Neutrophil (primary cell): ENCODE results near the gene OTUD5.

ENCODE experiments used
- H3K27ac ChIP-seq: fragments of 200-600 bp; sonication (generic); 2 replicates; pipeline ENCODE4 v1.5.1; 2016; ENCODE audit warnings: mild to moderate bottlenecking, moderate library complexity
- H3K27me3 ChIP-seq: fragments of 200-600 bp; sonication (generic); 2 replicates; pipeline ENCODE4 v1.6.0; 2016; ENCODE audit warnings: mild to moderate bottlenecking
- H3K36me3 ChIP-seq: fragments of 200-600 bp; sonication (generic); 2 replicates; pipeline ENCODE4 v1.5.1; 2017
- H3K4me1 ChIP-seq, 2 experiments: fragments of 200-600 bp in 1 of 2; sonication (generic) in 1 of 2; 1 replicate in 1 of 2; 2 replicates in 1 of 2; pipeline versions ENCODE4 v1.5.1 to v1.6.1; 2013 to 2016; ENCODE audit warnings: low read depth in 1 of 2, low read length in 1 of 2, mild to moderate bottlenecking in 1 of 2, moderate library complexity in 1 of 2; ENCODE audit not compliant: control insufficient read depth in 1 of 2, insufficient read depth in 1 of 2
- H3K4me3 ChIP-seq, 2 experiments: fragments of 200-600 bp in 1 of 2; sonication (generic) in 1 of 2; 1 replicate in 1 of 2; 2 replicates in 1 of 2; pipeline ENCODE4 v1.5.1; 2013 to 2016; ENCODE audit warnings: low read depth in 1 of 2, low read length in 1 of 2, mild to moderate bottlenecking in 1 of 2, moderate library complexity in 1 of 2
- H3K9me3 ChIP-seq: fragments of 200-600 bp; sonication (generic); 2 replicates; pipeline ENCODE4 v1.5.1; 2016
- CTCF ChIP-seq: fragments of 200-600 bp; sonication (generic); IDR thresholded peaks from 2 replicates; pipeline ENCODE4 v1.5.1; 2016; ENCODE audit warnings: antibody characterized with exemption

OTUD5 gene

DNA sequence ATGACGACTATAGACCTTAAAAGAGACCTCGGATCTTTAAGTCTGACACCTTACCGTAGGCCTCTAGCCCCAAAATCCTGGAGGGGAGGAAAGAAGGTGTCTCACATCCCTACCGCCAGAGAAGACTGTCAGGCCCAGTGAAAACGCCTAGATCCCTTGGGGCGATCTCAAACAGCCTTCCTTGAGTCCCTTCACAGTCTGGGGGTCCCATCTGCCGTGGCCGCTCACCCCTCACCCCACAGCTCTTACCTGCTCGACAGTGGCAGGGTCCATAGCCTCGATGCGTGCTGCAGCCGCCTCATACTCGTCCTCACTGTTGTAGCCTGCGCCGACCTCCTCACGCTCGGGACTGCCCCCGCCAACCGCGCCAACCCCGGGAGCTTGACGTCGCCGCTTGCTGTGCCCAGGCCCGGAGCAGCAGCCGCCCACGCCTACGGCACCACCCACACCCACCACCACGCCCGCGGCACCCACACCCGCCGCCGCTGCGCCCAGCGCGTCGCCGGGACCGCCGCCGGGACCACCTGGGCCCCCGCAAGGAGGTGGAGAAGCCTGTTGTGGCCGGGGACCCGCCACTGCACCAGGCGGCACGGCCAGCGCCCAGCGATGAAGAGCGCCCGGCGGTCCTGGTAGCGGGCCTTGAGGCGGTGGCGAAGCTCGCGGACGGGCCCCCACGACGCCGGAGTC, 536 bp downstream of the OTUD5 start:
- Histone ChIP-seq H3K4me1 (peaks cover 40 to 54% of the 10 kb centered on the region in 2 experiments), H3K9me3 (no peaks in the 10 kb centered on the region), H3K27ac (peak overlapping the region; percentile 100), H3K36me3 (peaks cover 8% of the 10 kb centered on the region), H3K27me3 (no peaks in the 10 kb centered on the region), H3K4me3 (peak overlapping the region; percentile 65 to 86)
- TF ChIP-seq CTCF, result no peak

GRCh38 chrX:48948589-48948988, 8.8 kb downstream of the OTUD5 start:
- Histone ChIP-seq H3K27me3 (no peaks in the 10 kb centered on the region), H3K36me3 (peaks cover 2% of the 10 kb centered on the region), H3K4me3 (no peak overlapping the region), H3K27ac (no peak overlapping the region), H3K4me1 (peaks cover 38 to 45% of the 10 kb centered on the region in 2 experiments), H3K9me3 (no peaks in the 10 kb centered on the region)
- no peak for TF ChIP-seq CTCF

- H3K9me3 ChIP-seq, result no peaks in the 10 kb centered on the region
- H3K4me3 ChIP-seq, result no peak overlapping the region
- H3K36me3 ChIP-seq, result peaks cover 6% of the 10 kb centered on the region
- peak overlapping the region; percentile 62 for H3K27ac ChIP-seq
- peaks cover 18 to 36% of the 10 kb centered on the region in 2 experiments for H3K4me1 ChIP-seq
- H3K27me3 ChIP-seq, result no peaks in the 10 kb centered on the region
- TF ChIP-seq CTCF, result peak; percentile 72
Observed at GRCh38 chrX:48945517-48946348, 11.7 kb downstream of the OTUD5 start.

- peaks cover 44 to 55% of the 10 kb centered on the region in 2 experiments for H3K4me1 ChIP-seq
- H3K27me3 ChIP-seq, result no peaks in the 10 kb centered on the region
- peaks cover 4% of the 10 kb centered on the region for H3K36me3 ChIP-seq
- no peak overlapping the region for H3K4me3 ChIP-seq
- H3K9me3 ChIP-seq, result no peaks in the 10 kb centered on the region
- no peak for TF ChIP-seq CTCF
- H3K27ac ChIP-seq, result peak overlapping the region; percentile 99
Observed at GRCh38 chrX:48942895-48943294, 14.5 kb downstream of the OTUD5 start.

DNA sequence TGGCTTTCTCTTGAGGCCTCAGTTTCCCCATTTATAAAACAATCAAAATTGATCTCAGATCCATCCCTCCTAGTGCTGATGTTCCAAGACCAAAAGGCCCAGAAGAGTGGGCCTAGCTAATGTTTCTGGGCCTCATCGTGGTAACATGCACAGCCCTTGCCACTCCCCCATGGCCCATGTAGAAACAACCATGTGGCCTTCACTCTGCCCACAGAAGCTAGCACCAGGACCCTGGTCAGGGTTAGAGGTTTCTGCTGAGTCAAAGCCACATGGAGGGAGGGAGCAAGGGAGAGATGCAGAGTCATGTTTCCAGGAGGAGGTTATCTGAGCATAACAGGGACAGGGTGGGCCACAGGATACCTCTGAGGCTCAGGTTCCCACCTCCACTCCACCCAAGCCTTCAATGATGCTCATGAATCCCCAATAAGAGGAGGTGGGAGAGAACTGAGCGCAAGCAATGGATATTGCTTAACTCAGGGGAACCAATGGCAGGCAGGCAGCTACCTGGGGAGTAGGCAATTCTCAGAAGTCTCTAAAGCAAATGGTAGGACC, 16.9 kb downstream of the OTUD5 start:
- peaks cover 4% of the 10 kb centered on the region for H3K36me3 ChIP-seq

More for the DNA sequence above, 16.9 kb downstream of the OTUD5 start:
- TF ChIP-seq CTCF, result no peak
- H3K9me3 ChIP-seq, result no peaks in the 10 kb centered on the region
- H3K4me3 ChIP-seq, result peak overlapping the region; percentile 38 to 46
- peak overlapping the region; percentile 99 for H3K27ac ChIP-seq
- H3K4me1 ChIP-seq, result peaks cover 53 to 70% of the 10 kb centered on the region in 2 experiments
- H3K27me3 ChIP-seq, result no peaks in the 10 kb centered on the region
